H9 (cell line): ENCODE measurements around the gene TSPAN9. TPM values are rescaled to one million over a fixed set of nuclear protein-coding genes. Genes with fewer than 3 reads are reported as not detected.

ENCODE experiments used
- DNase-seq: peaks from one replicate; pipeline ENCODE4 v3.0.0-alpha.2; 2017
- H2AFZ ChIP-seq: one replicate; pipeline ENCODE4 v1.6.1; 2013; ENCODE audit warnings: mild to moderate bottlenecking, low read length, control low read depth, moderate library complexity
- H2AK5ac ChIP-seq: 2 replicates; pipeline ENCODE4 v1.6.1; 2013; ENCODE audit warnings: low read length, control low read depth, mixed read lengths; ENCODE audit not compliant: insufficient read length
- H2BK120ac ChIP-seq: one replicate; pipeline ENCODE4 v1.6.1; 2013; ENCODE audit warnings: low read depth, mild to moderate bottlenecking, low read length, control low read depth, inconsistent platforms; ENCODE audit not compliant: poor library complexity, severe bottlenecking
- H2BK12ac ChIP-seq: 2 replicates; pipeline ENCODE4 v1.6.1; 2013; ENCODE audit warnings: low read length, control low read depth, mixed read lengths, low read depth; ENCODE audit not compliant: insufficient read length
- H2BK15ac ChIP-seq: 2 replicates; pipeline ENCODE4 v1.6.1; 2013; ENCODE audit warnings: low read depth, low read length, control low read depth
- H2BK20ac ChIP-seq: one replicate; pipeline ENCODE4 v1.6.1; 2013; ENCODE audit warnings: low read depth, mild to moderate bottlenecking, low read length, control low read depth, inconsistent platforms; ENCODE audit not compliant: poor library complexity, severe bottlenecking
- H2BK5ac ChIP-seq: 2 replicates; pipeline ENCODE4 v1.6.1; 2013; ENCODE audit warnings: low read length, control low read depth, mixed read lengths; ENCODE audit not compliant: insufficient read length
- H3K14ac ChIP-seq: 2 replicates; pipeline ENCODE4 v1.6.1; 2013; ENCODE audit warnings: low read length, control low read depth; ENCODE audit not compliant: insufficient read depth
- H3K18ac ChIP-seq: 2 replicates; pipeline ENCODE4 v1.6.1; 2013; ENCODE audit warnings: low read depth, mild to moderate bottlenecking, mixed read lengths, low read length, control low read depth; ENCODE audit not compliant: insufficient read length
- H3K23ac ChIP-seq: 2 replicates; pipeline ENCODE4 v1.6.1; 2013; ENCODE audit warnings: low read length, control low read depth, mixed read lengths, low read depth; ENCODE audit not compliant: insufficient read length
- H3K23me2 ChIP-seq: 2 replicates; pipeline ENCODE4 v1.6.1; 2013; ENCODE audit warnings: low read depth, mild to moderate bottlenecking, mixed read lengths, low read length, control low read depth; ENCODE audit not compliant: insufficient read length, poor library complexity, severe bottlenecking
- H3K27ac ChIP-seq: 2 replicates; pipeline ENCODE4 v1.5.1; 2013; ENCODE audit warnings: low read length, control low read depth, mixed read lengths, low read depth; ENCODE audit not compliant: insufficient read length
- H3K27me3 ChIP-seq: 2 replicates; pipeline ENCODE4 v1.6.1; 2013; ENCODE audit warnings: low read length, control low read depth, inconsistent platforms; ENCODE audit not compliant: insufficient read depth
- H3K4ac ChIP-seq: 2 replicates; pipeline ENCODE4 v1.6.1; 2013; ENCODE audit warnings: low read depth, mild to moderate bottlenecking, control low read depth, inconsistent platforms, low read length, moderate library complexity
- H3K4me1 ChIP-seq: 2 replicates; pipeline ENCODE4 v1.6.1; 2013; ENCODE audit warnings: low read length, control low read depth, inconsistent platforms; ENCODE audit not compliant: insufficient read depth
- H3K4me2 ChIP-seq: 2 replicates; pipeline ENCODE4 v1.6.1; 2013; ENCODE audit warnings: low read length, control low read depth, mixed read lengths; ENCODE audit not compliant: insufficient read length, insufficient read depth
- H3K56ac ChIP-seq: 2 replicates; pipeline ENCODE4 v1.6.1; 2013; ENCODE audit warnings: low read depth, mild to moderate bottlenecking, mixed read lengths, low read length, control low read depth; ENCODE audit not compliant: insufficient read length
- H3K79me1 ChIP-seq: 2 replicates; pipeline ENCODE4 v1.6.1; 2013; ENCODE audit warnings: low read depth, mild to moderate bottlenecking, moderate library complexity, low read length, control low read depth, inconsistent platforms; ENCODE audit not compliant: insufficient read depth, poor library complexity, severe bottlenecking
- H3K79me2 ChIP-seq: 2 replicates; pipeline ENCODE4 v1.6.1; 2013; ENCODE audit warnings: low read length, control low read depth, inconsistent platforms; ENCODE audit not compliant: insufficient read depth
- H3K9ac ChIP-seq: 2 replicates; pipeline ENCODE4 v1.6.1; 2013; ENCODE audit warnings: low read length, control low read depth, mixed read lengths; ENCODE audit not compliant: insufficient read length; ENCODE audit errors: extremely low read depth
- H3K9me3 ChIP-seq: one replicate; pipeline ENCODE4 v1.6.1; 2013; ENCODE audit warnings: low read depth, low read length, inconsistent platforms; ENCODE audit not compliant: control insufficient read depth
- H3T11ph ChIP-seq: one replicate; pipeline ENCODE4 v1.6.1; 2013; ENCODE audit warnings: mild to moderate bottlenecking, low read length, control low read depth, inconsistent platforms
- H4K20me1 ChIP-seq: one replicate; pipeline ENCODE4 v1.6.1; 2013; ENCODE audit not compliant: control insufficient read depth, insufficient read length, insufficient read depth
- H4K5ac ChIP-seq: 2 replicates; pipeline ENCODE4 v1.6.1; 2013; ENCODE audit warnings: low read depth, mild to moderate bottlenecking, mixed read lengths, low read length, control low read depth; ENCODE audit not compliant: insufficient read length
- H4K8ac ChIP-seq: replicated peaks from 2 replicates; pipeline ENCODE4 v1.6.1; 2013; ENCODE audit warnings: low read length, control low read depth, mixed read lengths, low read depth; ENCODE audit not compliant: insufficient read length
- H4K91ac ChIP-seq: 2 replicates; pipeline ENCODE4 v1.6.1; 2013; ENCODE audit warnings: low read depth, mild to moderate bottlenecking, moderate library complexity, mixed read lengths, low read length, control low read depth; ENCODE audit not compliant: insufficient read length
- H3K27ac Mint-ChIP-seq, 3 experiments: 2 replicates in 2 of 3; 3 replicates in 1 of 3; pipeline ENCODE4 v1.8.0; 2020 to 2021; ENCODE audit warnings: mixed read lengths in 3 of 3, mild to moderate bottlenecking in 1 of 3, moderate library complexity in 1 of 3
- H3K27me3 Mint-ChIP-seq: 2 replicates; pipeline ENCODE4 v1.8.0; 2021; ENCODE audit warnings: low read depth, mild to moderate bottlenecking, moderate library complexity, mixed read lengths
- H3K36me3 Mint-ChIP-seq, 3 experiments: 2 replicates in 2 of 3; 3 replicates in 1 of 3; pipeline ENCODE4 v1.8.0; 2020 to 2021; ENCODE audit warnings: low read depth in 3 of 3, mixed read lengths in 3 of 3; ENCODE audit not compliant: insufficient read depth in 1 of 3
- H3K4me1 Mint-ChIP-seq, 2 experiments: 2 replicates each; pipeline ENCODE4 v1.8.0; 2020; ENCODE audit warnings: mixed read lengths in 2 of 2
- H3K4me3 Mint-ChIP-seq, 2 experiments: 2 replicates in 1 of 2; 3 replicates in 1 of 2; pipeline ENCODE4 v1.8.0; 2020 to 2021; ENCODE audit warnings: mild to moderate bottlenecking in 2 of 2, mixed read lengths in 2 of 2, moderate library complexity in 1 of 2
- H3K9me3 Mint-ChIP-seq, 2 experiments: 2 replicates in 1 of 2; 3 replicates in 1 of 2; pipeline ENCODE4 v1.8.0; 2020; ENCODE audit warnings: mild to moderate bottlenecking in 2 of 2, mixed read lengths in 2 of 2, moderate library complexity in 1 of 2
- WGBS: extraction: QIAGEN DNeasy Blood & Tissue Kit; methylation state at CpG from one replicate; pipeline ENCODE4 v1.1.7; 2013; ENCODE audit warnings: missing lambda C conversion rate, low lambda C conversion rate, mixed read lengths; ENCODE audit not compliant: insufficient read length; ENCODE audit errors: extremely low coverage; 5-methylcytosine and 5-hydroxymethylcytosine counted together
- total RNA-seq: library from RNA; stranded (reverse); gene quantifications from 2 replicates; pipeline ENCODE4 v1.2.1, GENCODE V29; 2021
- TF ChIP-seq, protein P1 (sequence below): fragments of 200-600 bp; sonication (generic); conservative IDR thresholded peaks from 3 replicates; pipeline ENCODE4 v1.8.0; 2021; ENCODE audit warnings: antibody characterized with exemption, mild to moderate bottlenecking

Gene TSPAN9
- total RNA-seq, 1 experiment from 2014 or later = 19.0 TPM

DNA sequence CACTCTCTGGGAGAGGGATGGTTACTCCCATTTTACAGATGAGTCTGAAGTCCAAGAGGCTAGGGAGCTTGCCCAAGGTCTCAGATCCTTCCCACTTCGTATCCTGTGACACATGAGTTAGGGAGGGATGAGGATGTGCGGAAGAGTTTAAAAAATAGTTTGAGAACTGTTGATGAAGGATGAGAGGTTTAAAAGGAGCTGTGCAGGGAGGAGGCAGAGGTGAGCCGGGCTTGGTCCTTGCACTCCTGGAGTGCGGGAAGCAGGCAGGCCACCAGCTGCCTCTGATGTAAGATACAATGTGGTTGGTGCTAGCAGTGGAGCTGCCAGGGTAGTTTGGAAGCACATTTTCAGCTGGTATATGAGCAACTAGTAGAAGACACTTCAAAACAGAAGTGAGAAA, 46.5 kb downstream of the TSPAN9 start:
- no peak overlapping the region for H4K91ac ChIP-seq
- no peak overlapping the region for H3K27ac Mint-ChIP-seq
- no peak overlapping the region for H2BK12ac ChIP-seq
- no peaks in the 10 kb centered on the region for H3K23me2 ChIP-seq
- TF ChIP-seq, protein P1, sequence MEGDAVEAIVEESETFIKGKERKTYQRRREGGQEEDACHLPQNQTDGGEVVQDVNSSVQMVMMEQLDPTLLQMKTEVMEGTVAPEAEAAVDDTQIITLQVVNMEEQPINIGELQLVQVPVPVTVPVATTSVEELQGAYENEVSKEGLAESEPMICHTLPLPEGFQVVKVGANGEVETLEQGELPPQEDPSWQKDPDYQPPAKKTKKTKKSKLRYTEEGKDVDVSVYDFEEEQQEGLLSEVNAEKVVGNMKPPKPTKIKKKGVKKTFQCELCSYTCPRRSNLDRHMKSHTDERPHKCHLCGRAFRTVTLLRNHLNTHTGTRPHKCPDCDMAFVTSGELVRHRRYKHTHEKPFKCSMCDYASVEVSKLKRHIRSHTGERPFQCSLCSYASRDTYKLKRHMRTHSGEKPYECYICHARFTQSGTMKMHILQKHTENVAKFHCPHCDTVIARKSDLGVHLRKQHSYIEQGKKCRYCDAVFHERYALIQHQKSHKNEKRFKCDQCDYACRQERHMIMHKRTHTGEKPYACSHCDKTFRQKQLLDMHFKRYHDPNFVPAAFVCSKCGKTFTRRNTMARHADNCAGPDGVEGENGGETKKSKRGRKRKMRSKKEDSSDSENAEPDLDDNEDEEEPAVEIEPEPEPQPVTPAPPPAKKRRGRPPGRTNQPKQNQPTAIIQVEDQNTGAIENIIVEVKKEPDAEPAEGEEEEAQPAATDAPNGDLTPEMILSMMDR = no peak
- no peak overlapping the region for H3K56ac ChIP-seq
- H2AFZ ChIP-seq = no peak overlapping the region
- no peaks in the 10 kb centered on the region for H3K79me2 ChIP-seq
- no peak overlapping the region for H3K14ac ChIP-seq
- no peak overlapping the region for H3K23ac ChIP-seq
- H3K4me1 Mint-ChIP-seq = peaks cover 8 to 9% of the 10 kb centered on the region in 2 experiments; a peak in 3 of 4 replicates
- H3K4me1 ChIP-seq = no peaks in the 10 kb centered on the region
- no peak overlapping the region for H4K8ac ChIP-seq
- no peak overlapping the region for H3K27ac ChIP-seq
- H2AK5ac ChIP-seq = no peak overlapping the region
- H3K4ac ChIP-seq = no peak overlapping the region
- H3K18ac ChIP-seq = no peak overlapping the region
- H3K27me3 Mint-ChIP-seq = no peaks in the 10 kb centered on the region
- H3K27me3 ChIP-seq = no peaks in the 10 kb centered on the region
- no peak overlapping the region for H4K5ac ChIP-seq
- no peak overlapping the region for H3K4me3 Mint-ChIP-seq
- no peaks in the 10 kb centered on the region; a peak in 1 of 5 replicates for H3K9me3 Mint-ChIP-seq
- H2BK20ac ChIP-seq = no peak overlapping the region
- H3K9ac ChIP-seq = no peak overlapping the region
- H2BK120ac ChIP-seq = no peak overlapping the region
- DNase-seq = no peak
- H2BK5ac ChIP-seq = no peak overlapping the region
- H3K36me3 Mint-ChIP-seq = peaks cover 0 to 6% (median 0%) of the 10 kb centered on the region in 3 experiments; a peak in 3 of 7 replicates
- H3K9me3 ChIP-seq = no peaks in the 10 kb centered on the region
- H3K4me2 ChIP-seq = no peak overlapping the region
- no peaks in the 10 kb centered on the region for H4K20me1 ChIP-seq
- no peak overlapping the region for H2BK15ac ChIP-seq
- WGBS = 100% methylated on average over 1 of the region's 4 CpGs
- no peaks in the 10 kb centered on the region for H3K79me1 ChIP-seq
- H3T11ph ChIP-seq = no peak overlapping the region
